ENCODE results near the gene XRCC3.

GRCh38 chr14:103686831-103687485, 28.3 kb downstream of the XRCC3 start:
- TF ChIP-seq GATA2 (IDR thresholded peaks at IDR 0.05; ENCODE audit: low read depth, low read length) (no peak), GATA3 (IDR thresholded peaks at IDR 0.05; ENCODE audit: low read depth, low read length) (no peak)

All from SH-SY5Y (cell line).